Osteocyte (in vitro differentiated cells): ENCODE results near the gene PPP1R12C. TPM values are rescaled to one million over a fixed set of nuclear protein-coding genes. Genes with fewer than 3 reads are reported as not detected.
"Not testable (repeated sequence)": the region's sequence is repeated elsewhere in the genome, so short reads cannot be mapped to it uniquely, and the experiment has no call there.

Experiments
- DNase-seq: peaks from one replicate; pipeline ENCODE4 v3.0.0; 2021; ENCODE audit warnings: mixed read lengths; ENCODE audit not compliant: unreplicated experiment; ENCODE audit errors: extremely low spot score
- H3K27ac Mint-ChIP-seq: one replicate; pipeline ENCODE4 v1.8.0; 2021; ENCODE audit warnings: mild to moderate bottlenecking, mixed read lengths; ENCODE audit not compliant: unreplicated experiment
- H3K27me3 Mint-ChIP-seq: one replicate; pipeline ENCODE4 v1.8.0; 2021; ENCODE audit warnings: mixed read lengths; ENCODE audit not compliant: unreplicated experiment
- H3K36me3 Mint-ChIP-seq: one replicate; pipeline ENCODE4 v1.8.0; 2021; ENCODE audit warnings: mixed read lengths; ENCODE audit not compliant: unreplicated experiment
- H3K4me1 Mint-ChIP-seq: one replicate; pipeline ENCODE4 v1.8.0; 2021; ENCODE audit warnings: mixed read lengths; ENCODE audit not compliant: unreplicated experiment
- H3K4me3 Mint-ChIP-seq: one replicate; pipeline ENCODE4 v1.8.0; 2021; ENCODE audit warnings: mild to moderate bottlenecking, moderate library complexity, mixed read lengths; ENCODE audit not compliant: unreplicated experiment
- H3K9me3 Mint-ChIP-seq: one replicate; pipeline ENCODE4 v1.8.0; 2021; ENCODE audit warnings: mixed read lengths; ENCODE audit not compliant: unreplicated experiment
- total RNA-seq: library from RNA; stranded (reverse); gene quantifications from 2 replicates; pipeline ENCODE4 v1.2.1, GENCODE V29; 2021
- TF ChIP-seq, protein P1 (sequence below): fragments of 200-600 bp; sonication (generic); IDR thresholded peaks from 2 replicates; pipeline ENCODE4 v1.5.0; 2021; ENCODE audit warnings: antibody characterized with exemption, mild to moderate bottlenecking, moderate library complexity

The PPP1R12C gene
- total RNA-seq, 1 donor from 2014 or later: 135 TPM

DNA sequence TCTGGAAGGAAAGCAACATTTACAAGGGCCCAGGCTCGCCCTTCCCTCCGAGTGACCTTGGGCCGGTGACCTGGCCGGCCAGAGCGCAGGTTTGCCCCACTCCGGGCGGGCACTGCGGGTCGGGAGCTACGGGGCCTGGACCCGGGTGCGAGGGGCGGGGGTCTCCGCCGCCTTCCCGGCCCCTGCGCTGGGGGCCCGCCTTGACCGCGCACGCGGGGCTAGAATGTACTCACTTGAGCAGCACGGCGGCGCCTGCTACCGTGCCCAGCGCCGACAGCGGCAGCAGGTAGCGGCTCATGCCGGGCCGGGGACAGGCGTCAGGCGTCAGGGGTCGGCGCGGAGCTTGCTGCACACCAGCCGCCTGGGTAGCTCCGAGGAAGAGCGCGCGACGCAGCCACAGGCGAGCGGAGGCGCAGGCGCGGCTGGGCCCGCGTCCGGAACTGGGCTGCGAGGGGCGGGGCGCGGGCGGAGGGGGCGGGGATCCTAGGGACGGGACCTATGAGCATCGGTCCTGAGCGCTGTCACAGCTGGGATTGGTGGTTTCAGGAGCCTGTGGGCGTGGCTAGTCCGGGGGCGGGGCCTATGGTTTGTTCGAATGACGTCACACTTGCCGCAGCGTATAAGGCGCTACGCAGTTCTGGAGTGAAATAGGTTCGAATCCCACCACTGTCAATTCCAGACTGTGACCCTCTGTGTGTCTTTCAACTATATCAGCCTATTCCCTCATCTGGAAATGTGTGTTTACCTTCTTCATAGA, 54.5 kb downstream of the PPP1R12C start, which contains the start of gene RDH13:
Gene RDH13, minus strand, starts transcription at position 414 of the 757 bp plus-strand sequence. Its CDS starts 116 bp downstream, at position 298.
- TF ChIP-seq, protein P1, sequence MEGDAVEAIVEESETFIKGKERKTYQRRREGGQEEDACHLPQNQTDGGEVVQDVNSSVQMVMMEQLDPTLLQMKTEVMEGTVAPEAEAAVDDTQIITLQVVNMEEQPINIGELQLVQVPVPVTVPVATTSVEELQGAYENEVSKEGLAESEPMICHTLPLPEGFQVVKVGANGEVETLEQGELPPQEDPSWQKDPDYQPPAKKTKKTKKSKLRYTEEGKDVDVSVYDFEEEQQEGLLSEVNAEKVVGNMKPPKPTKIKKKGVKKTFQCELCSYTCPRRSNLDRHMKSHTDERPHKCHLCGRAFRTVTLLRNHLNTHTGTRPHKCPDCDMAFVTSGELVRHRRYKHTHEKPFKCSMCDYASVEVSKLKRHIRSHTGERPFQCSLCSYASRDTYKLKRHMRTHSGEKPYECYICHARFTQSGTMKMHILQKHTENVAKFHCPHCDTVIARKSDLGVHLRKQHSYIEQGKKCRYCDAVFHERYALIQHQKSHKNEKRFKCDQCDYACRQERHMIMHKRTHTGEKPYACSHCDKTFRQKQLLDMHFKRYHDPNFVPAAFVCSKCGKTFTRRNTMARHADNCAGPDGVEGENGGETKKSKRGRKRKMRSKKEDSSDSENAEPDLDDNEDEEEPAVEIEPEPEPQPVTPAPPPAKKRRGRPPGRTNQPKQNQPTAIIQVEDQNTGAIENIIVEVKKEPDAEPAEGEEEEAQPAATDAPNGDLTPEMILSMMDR: no peak
- Mint-ChIP-seq H3K36me3 (peaks cover 6% of the 10 kb centered on the region), H3K9me3 (no peaks in the 10 kb centered on the region), H3K27ac (peak within 1 kb of the TSS; percentile 44), H3K4me1 (peaks cover 10% of the 10 kb centered on the region), H3K4me3 (peak within 1 kb of the TSS; percentile 82), H3K27me3 (peaks cover 28% of the 10 kb centered on the region)
- DNase-seq: peak; percentile 99

DNA sequence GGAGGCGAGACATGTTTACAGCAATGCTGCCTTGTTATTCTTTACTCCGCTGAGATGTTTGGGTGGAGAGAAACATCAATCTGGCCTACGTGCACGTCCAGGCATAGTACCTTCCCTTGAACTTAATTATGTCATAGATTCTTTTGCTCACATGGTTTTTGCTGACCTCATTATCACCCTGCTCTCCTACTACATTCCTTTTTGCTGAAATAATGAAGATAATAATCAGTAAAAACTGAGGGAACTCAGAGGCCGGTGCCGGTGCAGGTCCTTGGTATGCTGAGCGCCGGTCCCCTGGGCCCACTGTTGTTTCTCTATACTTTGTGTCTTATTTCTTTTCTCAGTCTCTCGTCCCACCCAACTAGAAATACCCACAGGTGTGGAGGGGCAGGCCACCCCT, 57.1 kb downstream of the PPP1R12C start:
- H3K27ac Mint-ChIP-seq, H3K4me3 Mint-ChIP-seq: not testable (repeated sequence)
- H3K36me3 Mint-ChIP-seq: peaks cover 17% of the 10 kb centered on the region

DNA sequence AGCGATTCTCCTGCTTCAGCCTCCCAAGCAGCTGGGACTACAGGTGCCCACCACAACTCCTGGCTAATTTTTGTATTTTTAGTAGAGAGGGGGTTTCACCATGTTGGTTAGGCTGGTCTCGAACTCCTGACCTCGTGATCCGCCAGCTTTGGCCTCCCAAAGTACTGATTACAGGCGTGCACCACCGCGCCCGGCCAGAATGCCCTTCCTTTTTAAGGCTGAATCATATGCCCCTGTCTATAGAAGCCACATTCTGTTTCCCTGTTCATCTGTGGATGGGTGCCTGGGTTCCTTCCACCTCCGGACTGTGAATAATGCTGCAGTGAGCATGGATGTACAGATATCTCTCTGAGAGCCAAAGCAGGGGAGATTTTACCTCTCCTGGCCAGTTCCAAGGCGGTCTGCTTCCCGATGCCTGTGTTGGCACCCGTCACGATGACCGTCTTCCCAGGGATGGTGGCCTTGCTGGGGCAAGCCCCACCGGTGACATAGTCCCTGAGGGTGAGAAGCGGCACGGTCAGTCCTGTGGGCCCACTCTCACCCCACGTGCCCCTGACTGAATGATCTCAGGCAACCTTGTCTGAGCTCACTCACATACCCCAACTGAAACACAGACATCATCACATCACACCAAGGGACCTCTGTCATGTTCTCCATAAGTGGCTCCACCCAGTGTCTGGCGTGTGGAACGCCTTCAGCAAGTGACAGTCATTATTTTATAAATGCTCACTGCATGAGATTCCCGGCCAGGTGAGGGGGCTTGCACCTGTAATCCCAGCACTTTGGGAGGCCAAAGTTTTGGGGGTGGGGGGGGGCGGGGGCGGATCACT, 58.4 kb downstream of the PPP1R12C start:
- H3K9me3 Mint-ChIP-seq: no peaks in the 10 kb centered on the region
- no peak overlapping the region for H3K27ac Mint-ChIP-seq

More for the DNA sequence above, 57.1 kb downstream of the PPP1R12C start:
- not testable (repeated sequence) for DNase-seq, H3K9me3 Mint-ChIP-seq, H3K27me3 Mint-ChIP-seq
- peaks cover 10% of the 10 kb centered on the region for H3K4me1 Mint-ChIP-seq

DNA sequence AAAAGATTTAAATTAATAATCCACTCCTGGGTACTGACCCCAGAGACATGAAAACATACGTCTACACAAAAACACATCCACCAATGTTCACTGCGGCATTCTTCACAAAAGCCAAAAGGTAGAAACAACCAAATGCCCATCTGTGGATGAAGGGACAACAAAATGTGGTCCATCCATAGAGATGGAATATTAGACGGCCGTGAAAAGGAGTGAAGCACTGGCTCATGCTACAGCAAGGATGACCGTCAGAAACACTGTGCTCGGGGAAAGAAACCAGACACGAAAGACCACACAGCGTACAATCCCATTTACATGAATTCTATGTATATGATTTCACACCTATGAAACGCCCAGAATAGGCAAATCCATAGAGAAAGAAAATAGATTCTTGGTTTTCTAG, 60.6 kb downstream of the PPP1R12C start:
- H3K27me3 Mint-ChIP-seq: no peaks in the 10 kb centered on the region
- H3K4me1 Mint-ChIP-seq: peaks cover 2% of the 10 kb centered on the region
- no peak overlapping the region for H3K27ac Mint-ChIP-seq
- H3K9me3 Mint-ChIP-seq: no peaks in the 10 kb centered on the region
- no peak for DNase-seq
- H3K4me3 Mint-ChIP-seq: no peak overlapping the region
- TF ChIP-seq, protein P1: no peak
- H3K36me3 Mint-ChIP-seq: peaks cover 28% of the 10 kb centered on the region

More for the DNA sequence above, 58.4 kb downstream of the PPP1R12C start:
- Mint-ChIP-seq H3K27me3 (no peaks in the 10 kb centered on the region), H3K36me3 (peaks cover 19% of the 10 kb centered on the region), H3K4me3 (no peak overlapping the region), H3K4me1 (peaks cover 10% of the 10 kb centered on the region)
- TF ChIP-seq, protein P1: no peak
- DNase-seq: no peak

DNA sequence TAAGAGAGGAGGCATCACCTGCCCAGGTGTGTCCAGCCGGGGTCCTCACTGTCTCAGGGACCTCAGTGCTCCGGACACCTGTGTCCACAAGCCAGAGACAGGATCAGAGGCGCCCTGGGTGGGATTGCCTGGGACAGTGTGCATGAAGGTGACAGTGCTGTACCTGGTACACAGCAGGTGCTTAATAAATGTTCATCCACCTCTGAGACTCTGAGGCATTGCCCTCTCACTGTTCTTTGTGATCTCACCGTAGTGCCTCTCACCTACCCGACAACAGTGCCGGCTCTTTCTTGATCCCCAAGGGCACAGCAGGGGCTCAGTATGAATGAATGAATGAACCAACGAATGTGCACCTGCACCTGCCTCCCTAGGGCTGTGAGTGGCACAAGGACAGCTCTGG, 63.7 kb downstream of the PPP1R12C start:
- peaks cover 28% of the 10 kb centered on the region for H3K36me3 Mint-ChIP-seq
- no peaks in the 10 kb centered on the region for H3K9me3 Mint-ChIP-seq
- no peak overlapping the region for H3K4me3 Mint-ChIP-seq
- no peaks in the 10 kb centered on the region for H3K4me1 Mint-ChIP-seq
- TF ChIP-seq, protein P1: no peak
- DNase-seq: no peak
- H3K27ac Mint-ChIP-seq: no peak overlapping the region
- H3K27me3 Mint-ChIP-seq: no peaks in the 10 kb centered on the region
